Sigmoid colon (tissue), 7 donors: Measurements from ENCODE around the gene KRT14. TPM values are rescaled to one million over a fixed set of nuclear protein-coding genes. Genes with fewer than 3 reads are reported as not detected.

Source experiments
- DNase-seq: peaks from one replicate; pipeline ENCODE4 v3.0.0-alpha.2; 2019
- H3K27ac ChIP-seq, 4 donors: fragments of 200-600 bp; sonication (generic); one replicate each; pipeline ENCODE4 v1.5.1; 2016 to 2019; ENCODE audit warnings: mild to moderate bottlenecking in 1 of 4
- H3K27me3 ChIP-seq, 3 donors: fragments of 200-600 bp; sonication (generic); one replicate each; pipeline ENCODE4 v1.5.1; 2019; ENCODE audit warnings: mild to moderate bottlenecking in 1 of 3
- H3K36me3 ChIP-seq, 4 donors: fragments of 200-600 bp; sonication (generic); one replicate each; pipeline ENCODE4 v1.5.1; 2016 to 2019
- H3K4me1 ChIP-seq, 4 donors: fragments of 200-600 bp; sonication (generic); one replicate each; pipeline ENCODE4 v1.5.1; 2017 to 2019
- H3K4me3 ChIP-seq, 4 donors: fragments of 200-600 bp; sonication (generic); one replicate each; pipeline ENCODE4 v1.5.1; 2017 to 2019; ENCODE audit warnings: mild to moderate bottlenecking in 2 of 4, moderate library complexity in 1 of 4
- H3K9me3 ChIP-seq, 4 donors: fragments of 200-600 bp in 3 of 4; sonication (generic) in 3 of 4; one replicate each; pipeline versions ENCODE4 v1.5.1 to v1.6.1; 2013 to 2019
- EP300 ChIP-seq, 4 donors: sonication (generic); formaldehyde crosslinking; IDR thresholded peaks; one replicate each; pipeline ENCODE4 v1.6.1; 2017; ENCODE audit warnings: antibody characterized with exemption in 4 of 4
- POLR2A ChIP-seq, 2 donors: fragments of 450-650 bp; IDR thresholded peaks; one replicate each; pipeline ENCODE4 v1.6.1; 2016; ENCODE audit warnings: antibody characterized with exemption in 2 of 2, mild to moderate bottlenecking in 2 of 2, moderate library complexity in 2 of 2
- POLR2AphosphoS5 ChIP-seq, 4 donors: sonication (generic); formaldehyde crosslinking; IDR thresholded peaks; one replicate each; pipeline ENCODE4 v1.6.1; 2017; ENCODE audit warnings: antibody characterized with exemption in 4 of 4
- WGBS, 2 donors: extraction: QIAGEN DNeasy Blood & Tissue Kit; methylation state at CpG; one replicate each; pipeline ENCODE4 v1.1.7; 2013; 5-methylcytosine and 5-hydroxymethylcytosine counted together
- intact Hi-C: fragments of 100-400 bp; cut with DNase I; formaldehyde crosslinking; loops from one replicate; pipeline ENCODE4 v1.15.1; 2023
- polyA plus RNA-seq, 3 donors: library from polyadenylated mRNA; stranded (reverse); fragments of 200-250 nt; gene quantifications; one replicate each; pipeline ENCODE4 v1.2.3, GENCODE V29; 2013
- total RNA-seq, 4 donors: library from RNA; depleted of rRNA; stranded (reverse); fragments of >200 nt; gene quantifications; one replicate each; pipeline ENCODE4 v1.1.0, GENCODE V29; 2016
- TF ChIP-seq, protein P1 (sequence below), 4 experiments: fragments of 450-650 bp in 3 of 4; fragments of 200-600 bp in 1 of 4; IDR thresholded peaks; one replicate each; pipeline ENCODE4 v1.5.1; 2016 to 2019; ENCODE audit warnings: antibody characterized with exemption in 4 of 4, mild to moderate bottlenecking in 3 of 4, moderate library complexity in 2 of 4
- donor health status: healthy with polysubstance abuse.
- donor health status: Bipolar disorder and iron deficiency.
- donor health status: healthy.

KRT14 gene
- total and polyA plus RNA-seq, 7 donors: 0.15 to 3.6 (median 1.4) TPM; not detected in 4

DNA sequence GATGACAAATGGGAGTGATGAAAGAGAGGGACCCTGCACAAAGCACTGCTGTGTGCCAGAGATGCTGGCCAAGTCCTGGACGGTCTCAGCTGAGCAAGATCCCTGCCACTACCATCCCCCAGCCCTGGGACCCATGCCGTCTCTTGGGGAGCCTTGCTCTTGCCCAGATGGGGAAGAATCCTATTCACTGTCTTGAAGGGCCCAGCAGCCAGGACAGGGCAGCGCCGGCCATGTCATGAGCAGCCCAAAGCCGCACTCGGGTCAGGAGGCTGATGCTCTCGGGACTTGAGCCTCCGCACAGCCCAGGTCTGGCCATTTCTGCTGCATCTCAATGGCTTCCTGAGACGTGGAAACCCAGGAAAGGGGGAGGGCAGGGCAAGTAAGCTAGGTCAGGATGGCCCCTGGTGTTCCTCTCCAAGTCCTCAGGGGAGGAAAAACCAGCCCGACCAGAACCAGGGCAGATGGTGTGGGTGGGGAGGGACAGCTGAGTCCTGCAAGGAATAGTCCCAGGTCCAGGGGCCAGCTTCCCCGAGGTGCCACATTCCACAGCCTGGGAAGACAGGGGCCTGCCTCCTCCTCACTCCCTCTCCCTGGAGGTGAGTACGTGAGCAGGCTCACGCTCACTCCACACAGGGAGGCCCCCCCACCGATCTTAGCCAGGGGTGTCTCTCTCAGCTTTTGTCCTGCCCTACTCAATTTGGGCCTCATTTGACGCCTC lies 50.8 kb downstream of the KRT14 start:
- Histone ChIP-seq H3K27ac (no peak overlapping the region), H3K4me1 (no peaks in the 10 kb centered on the region), H3K27me3 (peaks cover 0 to 7% (median 4%) of the 10 kb centered on the region in 3 donors), H3K36me3 (no peaks in the 10 kb centered on the region), H3K4me3 (no peak overlapping the region), H3K9me3 (no peaks in the 10 kb centered on the region)
- TF ChIP-seq POLR2A (IDR thresholded peaks at IDR 0.05) (no peak), POLR2AphosphoS5 (IDR thresholded peaks at IDR 0.05) (no peak), EP300 (IDR thresholded peaks at IDR 0.05) (no peak)
- TF ChIP-seq, protein P1, sequence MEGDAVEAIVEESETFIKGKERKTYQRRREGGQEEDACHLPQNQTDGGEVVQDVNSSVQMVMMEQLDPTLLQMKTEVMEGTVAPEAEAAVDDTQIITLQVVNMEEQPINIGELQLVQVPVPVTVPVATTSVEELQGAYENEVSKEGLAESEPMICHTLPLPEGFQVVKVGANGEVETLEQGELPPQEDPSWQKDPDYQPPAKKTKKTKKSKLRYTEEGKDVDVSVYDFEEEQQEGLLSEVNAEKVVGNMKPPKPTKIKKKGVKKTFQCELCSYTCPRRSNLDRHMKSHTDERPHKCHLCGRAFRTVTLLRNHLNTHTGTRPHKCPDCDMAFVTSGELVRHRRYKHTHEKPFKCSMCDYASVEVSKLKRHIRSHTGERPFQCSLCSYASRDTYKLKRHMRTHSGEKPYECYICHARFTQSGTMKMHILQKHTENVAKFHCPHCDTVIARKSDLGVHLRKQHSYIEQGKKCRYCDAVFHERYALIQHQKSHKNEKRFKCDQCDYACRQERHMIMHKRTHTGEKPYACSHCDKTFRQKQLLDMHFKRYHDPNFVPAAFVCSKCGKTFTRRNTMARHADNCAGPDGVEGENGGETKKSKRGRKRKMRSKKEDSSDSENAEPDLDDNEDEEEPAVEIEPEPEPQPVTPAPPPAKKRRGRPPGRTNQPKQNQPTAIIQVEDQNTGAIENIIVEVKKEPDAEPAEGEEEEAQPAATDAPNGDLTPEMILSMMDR (IDR thresholded peaks at IDR 0.05): no peak
- intact Hi-C loops: no loop called here
- no peak for DNase-seq
- 62 to 68% methylated on average over 15 of the region's 15 CpGs for WGBS, 2 donors

DNA sequence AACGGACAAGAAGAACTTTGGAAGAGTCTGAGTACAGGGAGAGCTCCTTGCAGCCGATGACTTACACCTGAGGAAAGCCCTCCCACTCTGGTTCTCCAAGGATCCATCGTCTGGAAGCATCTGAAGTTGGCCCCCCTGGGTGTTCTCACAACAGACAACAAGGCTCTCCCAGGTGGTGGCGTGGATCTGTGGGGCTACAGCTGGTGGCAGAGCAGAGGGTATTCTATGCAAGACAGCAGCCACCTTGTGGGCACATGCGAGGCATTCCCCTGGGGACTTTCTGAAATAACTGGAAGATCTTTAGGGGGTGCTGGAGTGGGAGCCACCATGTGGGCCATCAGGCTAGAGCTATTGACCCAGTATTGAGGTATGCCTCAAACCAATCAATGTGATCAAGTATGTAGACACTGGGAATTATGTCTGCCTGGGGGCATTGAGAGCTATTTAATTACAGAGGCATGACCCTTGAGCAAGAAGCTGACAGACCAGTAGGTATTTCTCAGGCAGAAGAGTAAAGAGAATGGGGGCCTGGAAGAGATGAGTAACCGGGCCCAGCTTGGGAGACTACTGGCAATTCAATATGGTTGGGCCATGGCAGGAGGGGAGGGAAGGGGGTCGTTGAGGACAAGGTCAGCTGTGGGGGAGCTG lies 51.7 kb downstream of the KRT14 start:
- Histone ChIP-seq H3K4me1 (no peaks in the 10 kb centered on the region), H3K36me3 (no peaks in the 10 kb centered on the region), H3K9me3 (no peaks in the 10 kb centered on the region), H3K27me3 (peaks cover 0 to 13% (median 12%) of the 10 kb centered on the region in 3 donors), H3K27ac (no peak overlapping the region), H3K4me3 (no peak overlapping the region)
- DNase-seq: no peak
- TF ChIP-seq POLR2A (IDR thresholded peaks at IDR 0.05) (no peak), POLR2AphosphoS5 (IDR thresholded peaks at IDR 0.05) (no peak), EP300 (IDR thresholded peaks at IDR 0.05) (no peak)
- TF ChIP-seq, protein P1 (IDR thresholded peaks at IDR 0.05): no peak
- intact Hi-C loops: no loop called here
- WGBS, 2 donors: 77 to 80% methylated on average over 7 of the region's 7 CpGs

DNA sequence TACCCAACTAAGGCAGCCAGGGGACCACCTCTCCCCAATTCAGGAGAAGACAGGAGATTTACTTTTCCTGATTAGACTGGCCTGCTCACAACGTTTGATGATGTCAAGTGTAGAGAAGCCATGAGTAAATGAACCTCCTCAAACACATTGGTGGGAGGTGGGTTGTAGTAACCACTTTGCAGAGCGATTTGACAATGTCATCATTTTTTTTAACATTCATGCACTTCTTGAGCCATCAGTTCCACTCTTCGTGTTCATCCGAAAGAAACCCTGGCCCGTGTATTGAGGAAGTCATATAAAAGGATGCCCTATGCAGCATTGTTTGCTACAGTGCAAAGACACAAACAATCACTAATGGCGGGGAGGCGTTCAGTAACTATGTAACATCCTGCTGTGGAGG lies 53.1 kb downstream of the KRT14 start:
- intact Hi-C loops: no loop called here
- Histone ChIP-seq H3K9me3 (no peaks in the 10 kb centered on the region), H3K4me3 (no peak overlapping the region), H3K4me1 (no peaks in the 10 kb centered on the region), H3K36me3 (no peaks in the 10 kb centered on the region), H3K27ac (no peak overlapping the region), H3K27me3 (peaks cover 6 to 27% (median 25%) of the 10 kb centered on the region in 3 donors)
- DNase-seq: no peak
- no peak for TF ChIP-seq POLR2A (IDR thresholded peaks at IDR 0.05)
- no peak for TF ChIP-seq EP300 (IDR thresholded peaks at IDR 0.05)
- TF ChIP-seq POLR2AphosphoS5 (IDR thresholded peaks at IDR 0.05): no peak
- TF ChIP-seq, protein P1 (IDR thresholded peaks at IDR 0.05): no peak
- 87 to 90% methylated on average over 7 of the region's 7 CpGs for WGBS, 2 donors

DNA sequence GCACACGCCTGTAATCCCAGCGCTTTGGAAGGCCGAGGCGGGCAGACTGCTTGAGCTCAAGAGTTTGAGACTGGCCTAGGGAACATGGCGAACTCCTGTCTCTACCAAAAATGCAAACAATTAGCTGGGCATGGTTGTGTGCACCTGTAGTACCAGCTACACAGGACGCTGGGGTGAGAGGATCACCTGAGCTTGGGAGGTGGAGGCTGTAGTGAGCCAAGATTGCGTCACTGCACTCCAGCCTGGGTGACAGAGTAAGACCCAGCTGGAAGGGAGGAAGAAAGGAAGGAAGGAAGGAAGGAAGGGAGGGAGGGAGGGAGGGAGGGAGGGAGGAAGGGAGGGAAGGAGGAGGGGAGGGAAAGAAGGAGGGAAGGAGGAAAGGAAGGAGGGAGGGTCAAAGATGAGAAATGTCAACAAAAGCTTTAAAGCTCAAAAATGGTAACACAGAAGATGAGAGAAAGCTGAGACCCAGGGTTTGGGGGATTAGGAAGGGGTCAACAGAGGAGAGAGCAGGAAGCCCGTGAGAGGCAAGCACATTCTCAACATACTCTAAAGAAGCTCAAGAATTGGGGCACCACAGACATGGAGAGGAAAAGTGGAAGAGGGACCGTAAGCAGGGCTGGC lies 53.6 kb downstream of the KRT14 start:
- Histone ChIP-seq H3K4me1 (peaks cover 0 to 4% (median 3%) of the 10 kb centered on the region in 4 donors), H3K9me3 (no peaks in the 10 kb centered on the region), H3K27ac (no peak overlapping the region), H3K36me3 (no peaks in the 10 kb centered on the region), H3K4me3 (no peak overlapping the region), H3K27me3 (peaks cover 6 to 32% (median 30%) of the 10 kb centered on the region in 3 donors)
- DNase-seq: no peak
- no peak for TF ChIP-seq POLR2A (IDR thresholded peaks at IDR 0.05)
- TF ChIP-seq POLR2AphosphoS5 (IDR thresholded peaks at IDR 0.05): no peak
- no peak for TF ChIP-seq EP300 (IDR thresholded peaks at IDR 0.05)
- TF ChIP-seq, protein P1 (IDR thresholded peaks at IDR 0.05): no peak
- WGBS, 2 donors: 78 to 80% methylated on average over 9 of the region's 9 CpGs
- intact Hi-C loops: no loop called here

Other genes starting within 250 kb of the KRT14 start
- gene KRT33A, start 236.1 kb downstream of the KRT14 start, total RNA-seq: not detected
- gene KRT33A, start 236.1 kb downstream of the KRT14 start, polyA plus RNA-seq: not detected
- gene KRT33B, start 217.1 kb downstream of the KRT14 start, total RNA-seq: not detected
- not detected for gene KRT33B, start 217.1 kb downstream of the KRT14 start, polyA plus RNA-seq
- not detected for gene KRT34, start 204.6 kb downstream of the KRT14 start, total RNA-seq
- gene KRT34, start 204.6 kb downstream of the KRT14 start, polyA plus RNA-seq: not detected
- gene KRT31, start 189.3 kb downstream of the KRT14 start, total RNA-seq: not detected
- gene KRT31, start 189.3 kb downstream of the KRT14 start, polyA plus RNA-seq: not detected
- gene KRT37, start 162.3 kb downstream of the KRT14 start, total RNA-seq: not detected
- not detected for gene KRT37, start 162.3 kb downstream of the KRT14 start, polyA plus RNA-seq
- not detected for gene KRT38, start 145.9 kb downstream of the KRT14 start, total RNA-seq
- gene KRT38, start 145.9 kb downstream of the KRT14 start, polyA plus RNA-seq: not detected
- not detected for gene KRT32, start 119.5 kb downstream of the KRT14 start, total RNA-seq
- gene KRT32, start 119.5 kb downstream of the KRT14 start, polyA plus RNA-seq: not detected
- gene KRT35, start 105.7 kb downstream of the KRT14 start, total RNA-seq: not detected
- gene KRT35, start 105.7 kb downstream of the KRT14 start, polyA plus RNA-seq: not detected
- under 1 TPM in 1 of 4 donors, not detected in 3; 0.33 TPM for gene KRT36, start 97.0 kb downstream of the KRT14 start, total RNA-seq
- under 1 TPM in 1 of 3 donors, not detected in 2; 0.20 TPM for gene KRT36, start 97.0 kb downstream of the KRT14 start, polyA plus RNA-seq
- under 1 TPM in 1 of 4 donors, not detected in 3; 0.55 TPM for gene KRT13, start 81.3 kb downstream of the KRT14 start, total RNA-seq
- 10 to 100 TPM in 1 of 3 donors, 1 to 10 TPM in 1, under 1 TPM in 1; 0.46 to 54.1 (median 8.0) TPM for gene KRT13, start 81.3 kb downstream of the KRT14 start, polyA plus RNA-seq
- gene KRT15, start 68.0 kb downstream of the KRT14 start, total RNA-seq: not detected
- gene KRT15, start 68.0 kb downstream of the KRT14 start, polyA plus RNA-seq: 10 to 100 TPM in 1 of 3 donors, 1 to 10 TPM in 2; 5.4 to 10.3 (median 9.2) TPM
- 1 to 10 TPM in 2 of 4 donors, under 1 TPM in 2; 0.49 to 2.5 (median 1.2) TPM for gene KRT19, start 58.6 kb downstream of the KRT14 start, total RNA-seq
- gene KRT19, start 58.6 kb downstream of the KRT14 start, polyA plus RNA-seq: 1,000 to 10,000 TPM in 2 of 3 donors, 100 to 1,000 TPM in 1; 809 to 2,366 (median 1,184) TPM
- not detected for gene KRT9, start 14.8 kb downstream of the KRT14 start, total RNA-seq
- gene KRT9, start 14.8 kb downstream of the KRT14 start, polyA plus RNA-seq: not detected
- gene KRT16, start 25.9 kb upstream of the KRT14 start, total RNA-seq: under 1 TPM in 1 of 4 donors, not detected in 3; 0.83 TPM
- under 1 TPM in 2 of 3 donors, not detected in 1; 0.09 to 0.60 TPM for gene KRT16, start 25.9 kb upstream of the KRT14 start, polyA plus RNA-seq
- 1 to 10 TPM in 2 of 4 donors, not detected in 2; 1.2 to 5.3 TPM for gene KRT17, start 37.7 kb upstream of the KRT14 start, total RNA-seq
- gene KRT17, start 37.7 kb upstream of the KRT14 start, polyA plus RNA-seq: under 1 TPM in 1 of 3 donors, not detected in 2; 0.17 TPM
- gene EIF1, start 102.0 kb upstream of the KRT14 start, total RNA-seq: 100 to 1,000 TPM; 246 to 572 (median 430) TPM
- gene EIF1, start 102.0 kb upstream of the KRT14 start, polyA plus RNA-seq: 100 to 1,000 TPM; 384 to 515 (median 507) TPM
- not detected for gene GAST, start 125.4 kb upstream of the KRT14 start, total RNA-seq
- not detected for gene GAST, start 125.4 kb upstream of the KRT14 start, polyA plus RNA-seq
- 1 to 10 TPM in 3 of 4 donors, under 1 TPM in 1; 0.71 to 4.3 (median 2.5) TPM for gene HAP1, start 147.7 kb upstream of the KRT14 start, total RNA-seq
- under 1 TPM; under 0.01 to 0.47 (median 0.23) TPM for gene HAP1, start 147.7 kb upstream of the KRT14 start, polyA plus RNA-seq
- gene JUP, start 199.8 kb upstream of the KRT14 start, total RNA-seq: 10 to 100 TPM; 22.2 to 40.3 (median 31.2) TPM
- 100 to 1,000 TPM; 231 to 494 (median 236) TPM for gene JUP, start 199.8 kb upstream of the KRT14 start, polyA plus RNA-seq
- gene P3H4, start 225.1 kb upstream of the KRT14 start, total RNA-seq: 10 to 100 TPM in 3 of 4 donors, 1 to 10 TPM in 1; 9.9 to 12.3 (median 11.3) TPM
- gene P3H4, start 225.1 kb upstream of the KRT14 start, polyA plus RNA-seq: 1 to 10 TPM; 3.0 to 6.4 (median 4.9) TPM
- 10 to 100 TPM; 34.2 to 71.2 (median 39.5) TPM for gene FKBP10, start 226.1 kb upstream of the KRT14 start, total RNA-seq
- 10 to 100 TPM in 1 of 3 donors, 1 to 10 TPM in 2; 5.5 to 18.4 (median 9.0) TPM for gene FKBP10, start 226.1 kb upstream of the KRT14 start, polyA plus RNA-seq
- 100 to 1,000 TPM in 1 of 4 donors, 10 to 100 TPM in 3; 58.5 to 104 (median 69.2) TPM for gene NT5C3B, start 249.3 kb upstream of the KRT14 start, total RNA-seq
- 10 to 100 TPM; 19.4 to 42.6 (median 33.9) TPM for gene NT5C3B, start 249.3 kb upstream of the KRT14 start, polyA plus RNA-seq